Measurements from ENCODE around the gene LIPF.
"Not testable (repeated sequence)": the region's sequence is repeated elsewhere in the genome, so short reads cannot be mapped to it uniquely, and the experiment has no call there.

The LIPF gene

DNA sequence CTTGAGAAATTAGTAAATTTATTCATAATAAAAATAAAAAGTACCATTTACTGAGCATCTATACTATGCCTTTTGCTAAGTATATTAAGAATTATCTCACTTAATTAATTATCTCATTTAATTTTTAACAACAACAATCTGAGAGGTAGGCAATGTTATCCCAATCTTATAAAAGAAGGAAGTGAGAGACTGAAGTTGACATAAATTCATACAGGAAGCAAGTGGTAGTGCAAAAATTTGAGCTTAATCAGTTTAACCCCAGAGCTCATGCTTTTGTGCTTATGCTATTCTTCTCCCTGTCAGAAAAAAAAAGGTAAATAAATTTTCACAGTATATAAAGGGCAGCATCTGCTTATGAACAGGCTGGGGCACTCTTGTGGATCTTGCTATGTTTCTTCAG is 2.7 kb upstream of the LIPF start:
- H4K5ac ChIP-seq (ENCODE audit: low read length) = no peak overlapping the region
- no peak for DNase-seq
- H2BK5ac ChIP-seq (ENCODE audit: low read length) = no peak overlapping the region
- no peak overlapping the region for H2BK120ac ChIP-seq (ENCODE audit: low read depth, low read length)
- H3K79me2 ChIP-seq (ENCODE audit: control insufficient read depth, insufficient read depth, low read length) = no peaks in the 10 kb centered on the region
- no peak overlapping the region for H3K18ac ChIP-seq (ENCODE audit: low read length)
- H3K27ac ChIP-seq (ENCODE audit: low read depth, low read length) = no peak overlapping the region
- H4K8ac ChIP-seq (ENCODE audit: low read depth, low read length) = no peak overlapping the region
- no peaks in the 10 kb centered on the region for H3K4me1 ChIP-seq (ENCODE audit: control insufficient read depth, low read depth, low read length)
- no peaks in the 10 kb centered on the region for H3K79me1 ChIP-seq (ENCODE audit: low read length)
- no peaks in the 10 kb centered on the region for H3K27me3 ChIP-seq (ENCODE audit: insufficient read depth, low read length, poor library complexity)
- H3K36me3 ChIP-seq (ENCODE audit: control insufficient read depth, insufficient read depth, low read length) = no peaks in the 10 kb centered on the region
- no peak overlapping the region for H3K23ac ChIP-seq (ENCODE audit: low read length)
- no peak overlapping the region for H3K9ac ChIP-seq (ENCODE audit: low read length)
- H3K4me3 ChIP-seq (ENCODE audit: low read length) = no peak overlapping the region
- H3K56ac ChIP-seq (ENCODE audit: low read length) = no peak overlapping the region
- H2AK5ac ChIP-seq (ENCODE audit: low read length) = no peak overlapping the region
- H3K4ac ChIP-seq (ENCODE audit: low read depth, low read length) = no peak overlapping the region
- H2BK15ac ChIP-seq (replicated peaks; ENCODE audit: low read depth) = no peak overlapping the region
- no peak overlapping the region for H3K4me2 ChIP-seq (ENCODE audit: low read length)

DNA sequence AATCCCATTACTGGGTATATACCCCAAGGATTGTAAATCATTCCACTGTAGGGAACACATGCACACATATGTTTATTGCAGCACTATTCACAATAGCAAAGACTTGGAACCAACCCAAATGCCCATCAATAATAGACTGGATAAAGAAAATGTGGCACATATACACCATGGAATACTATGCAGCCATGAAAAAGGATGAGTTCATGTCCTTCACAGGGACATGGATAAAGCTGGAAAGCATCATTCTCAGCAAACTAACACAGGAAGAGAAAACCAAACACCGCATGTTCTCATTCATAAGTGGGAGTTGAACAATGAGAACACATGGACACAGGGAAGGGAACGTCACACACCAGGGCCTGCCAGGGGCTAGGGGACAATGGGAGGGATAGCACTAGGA is 1.1 kb upstream of the LIPF start:
- not testable (repeated sequence) for H3K4me2 ChIP-seq (ENCODE audit: low read length); H2BK5ac ChIP-seq (ENCODE audit: low read length); H4K5ac ChIP-seq (ENCODE audit: low read length); H2BK15ac ChIP-seq (replicated peaks; ENCODE audit: low read depth); H3K18ac ChIP-seq (ENCODE audit: low read length); H3K27me3 ChIP-seq (ENCODE audit: insufficient read depth, low read length, poor library complexity); H3K79me1 ChIP-seq (ENCODE audit: low read length); H2BK120ac ChIP-seq (ENCODE audit: low read depth, low read length); H3K4me3 ChIP-seq (ENCODE audit: low read length); H3K56ac ChIP-seq (ENCODE audit: low read length); H3K36me3 ChIP-seq (ENCODE audit: control insufficient read depth, insufficient read depth, low read length); H3K79me2 ChIP-seq (ENCODE audit: control insufficient read depth, insufficient read depth, low read length); DNase-seq; H3K9ac ChIP-seq (ENCODE audit: low read length); H3K4me1 ChIP-seq (ENCODE audit: control insufficient read depth, low read depth, low read length); H3K27ac ChIP-seq (ENCODE audit: low read depth, low read length); H4K8ac ChIP-seq (ENCODE audit: low read depth, low read length); H3K4ac ChIP-seq (ENCODE audit: low read depth, low read length); H3K23ac ChIP-seq (ENCODE audit: low read length); H2AK5ac ChIP-seq (ENCODE audit: low read length)
- no CpG with 5 or more reads among the region's 2 CpGs for WGBS (ENCODE audit: extremely low coverage, insufficient coverage, low lambda C conversion rate)

DNA sequence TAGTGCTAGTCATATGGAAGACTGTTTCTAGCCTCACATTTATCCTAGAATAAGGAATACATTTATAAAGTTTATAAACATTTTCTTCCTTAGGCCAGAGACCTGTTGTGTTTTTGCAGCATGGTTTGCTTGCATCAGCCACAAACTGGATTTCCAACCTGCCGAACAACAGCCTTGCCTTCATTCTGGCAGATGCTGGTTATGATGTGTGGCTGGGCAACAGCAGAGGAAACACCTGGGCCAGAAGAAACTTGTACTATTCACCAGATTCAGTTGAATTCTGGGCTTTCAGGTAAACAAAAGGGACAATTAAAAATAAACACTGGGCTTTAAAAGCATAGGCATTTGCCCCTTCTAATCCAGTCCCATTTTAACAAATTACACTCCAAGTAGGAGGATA is 4.2 kb downstream of the LIPF start:
- no peak for DNase-seq
- WGBS (ENCODE audit: extremely low coverage, insufficient coverage, low lambda C conversion rate) = no CpG with 5 or more reads among the region's 1 CpG
- Histone ChIP-seq H3K56ac (ENCODE audit: low read length) (no peak overlapping the region), H3K79me2 (ENCODE audit: control insufficient read depth, insufficient read depth, low read length) (no peaks in the 10 kb centered on the region), H2AK5ac (ENCODE audit: low read length) (no peak overlapping the region), H2BK120ac (ENCODE audit: low read depth, low read length) (no peak overlapping the region), H3K36me3 (ENCODE audit: control insufficient read depth, insufficient read depth, low read length) (no peaks in the 10 kb centered on the region), H3K27me3 (ENCODE audit: insufficient read depth, low read length, poor library complexity) (no peaks in the 10 kb centered on the region), H2BK15ac (replicated peaks; ENCODE audit: low read depth) (no peak overlapping the region), H3K79me1 (ENCODE audit: low read length) (no peaks in the 10 kb centered on the region), H3K9ac (ENCODE audit: low read length) (no peak overlapping the region), H4K5ac (ENCODE audit: low read length) (no peak overlapping the region), H3K4me3 (ENCODE audit: low read length) (no peak overlapping the region), H3K4me1 (ENCODE audit: control insufficient read depth, low read depth, low read length) (no peaks in the 10 kb centered on the region), H3K4ac (ENCODE audit: low read depth, low read length) (no peak overlapping the region), H2BK5ac (ENCODE audit: low read length) (no peak overlapping the region), H3K4me2 (ENCODE audit: low read length) (no peak overlapping the region), H3K23ac (ENCODE audit: low read length) (no peak overlapping the region), H4K8ac (ENCODE audit: low read depth, low read length) (no peak overlapping the region), H3K18ac (ENCODE audit: low read length) (no peak overlapping the region), H3K27ac (ENCODE audit: low read depth, low read length) (no peak overlapping the region)

DNA sequence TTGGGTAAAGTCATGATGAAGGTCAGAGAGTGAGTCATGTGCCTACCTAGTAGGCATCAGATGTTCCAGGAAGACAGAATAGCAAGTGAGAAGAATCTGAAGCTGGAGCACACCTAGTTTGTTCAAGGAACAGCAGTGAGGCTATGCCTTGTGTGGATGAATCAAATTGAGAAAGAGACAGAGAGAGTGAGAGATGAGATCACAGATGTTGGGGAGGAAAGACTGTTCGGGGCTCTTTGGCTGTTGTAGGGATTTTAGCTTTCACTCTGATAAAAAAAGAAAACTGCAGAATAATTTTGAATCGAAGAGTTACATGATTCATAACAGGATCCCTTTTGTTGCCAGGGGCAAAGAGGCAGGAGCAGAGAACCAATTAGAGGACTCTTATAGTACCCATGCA is 6.3 kb downstream of the LIPF start:
- H4K5ac ChIP-seq (ENCODE audit: low read length) = no peak overlapping the region
- H3K79me2 ChIP-seq (ENCODE audit: control insufficient read depth, insufficient read depth, low read length) = no peaks in the 10 kb centered on the region
- no peaks in the 10 kb centered on the region for H3K36me3 ChIP-seq (ENCODE audit: control insufficient read depth, insufficient read depth, low read length)
- no peak overlapping the region for H3K56ac ChIP-seq (ENCODE audit: low read length)
- H3K4me1 ChIP-seq (ENCODE audit: control insufficient read depth, low read depth, low read length) = no peaks in the 10 kb centered on the region
- WGBS (ENCODE audit: extremely low coverage, insufficient coverage, low lambda C conversion rate) = no CpG with 5 or more reads among the region's 2 CpGs
- H3K4me3 ChIP-seq (ENCODE audit: low read length) = no peak overlapping the region
- no peak overlapping the region for H2BK15ac ChIP-seq (replicated peaks; ENCODE audit: low read depth)
- no peak overlapping the region for H3K4me2 ChIP-seq (ENCODE audit: low read length)
- H3K27ac ChIP-seq (ENCODE audit: low read depth, low read length) = no peak overlapping the region
- H3K18ac ChIP-seq (ENCODE audit: low read length) = no peak overlapping the region
- no peak overlapping the region for H3K4ac ChIP-seq (ENCODE audit: low read depth, low read length)
- H2AK5ac ChIP-seq (ENCODE audit: low read length) = no peak overlapping the region
- no peaks in the 10 kb centered on the region for H3K27me3 ChIP-seq (ENCODE audit: insufficient read depth, low read length, poor library complexity)
- H2BK120ac ChIP-seq (ENCODE audit: low read depth, low read length) = no peak overlapping the region
- H2BK5ac ChIP-seq (ENCODE audit: low read length) = no peak overlapping the region
- no peak overlapping the region for H3K23ac ChIP-seq (ENCODE audit: low read length)
- no peaks in the 10 kb centered on the region for H3K79me1 ChIP-seq (ENCODE audit: low read length)
- H3K9ac ChIP-seq (ENCODE audit: low read length) = no peak overlapping the region
- no peak for DNase-seq
- no peak overlapping the region for H4K8ac ChIP-seq (ENCODE audit: low read depth, low read length)

DNA sequence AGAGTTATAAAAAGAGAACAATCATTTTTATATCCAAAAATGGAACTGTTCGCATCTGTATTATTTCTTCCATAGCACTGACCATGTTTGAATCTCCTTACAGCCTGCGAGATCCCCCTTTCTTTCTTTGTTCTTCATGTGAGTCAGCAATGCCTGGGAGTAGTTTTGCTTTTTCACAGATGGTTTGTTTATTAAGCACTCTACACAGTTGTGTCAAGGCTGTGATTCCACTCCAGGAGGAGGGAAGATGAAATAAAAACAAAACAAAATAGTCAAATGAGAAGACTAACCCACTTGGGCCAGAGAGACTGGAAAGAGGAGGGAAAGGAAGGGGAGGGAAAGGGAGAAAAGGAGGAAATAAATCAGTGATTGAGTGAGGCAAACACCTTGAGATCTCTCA is 7.8 kb downstream of the LIPF start:
- Histone ChIP-seq H2BK15ac (replicated peaks; ENCODE audit: low read depth) (no peak overlapping the region), H2BK120ac (ENCODE audit: low read depth, low read length) (no peak overlapping the region), H3K56ac (ENCODE audit: low read length) (no peak overlapping the region), H3K4ac (ENCODE audit: low read depth, low read length) (no peak overlapping the region), H3K9ac (ENCODE audit: low read length) (no peak overlapping the region), H3K36me3 (ENCODE audit: control insufficient read depth, insufficient read depth, low read length) (no peaks in the 10 kb centered on the region), H3K23ac (ENCODE audit: low read length) (no peak overlapping the region), H3K4me2 (ENCODE audit: low read length) (no peak overlapping the region), H2BK5ac (ENCODE audit: low read length) (no peak overlapping the region), H2AK5ac (ENCODE audit: low read length) (no peak overlapping the region), H3K18ac (ENCODE audit: low read length) (no peak overlapping the region), H3K4me1 (ENCODE audit: control insufficient read depth, low read depth, low read length) (no peaks in the 10 kb centered on the region), H3K27ac (ENCODE audit: low read depth, low read length) (no peak overlapping the region), H3K27me3 (ENCODE audit: insufficient read depth, low read length, poor library complexity) (no peaks in the 10 kb centered on the region), H4K5ac (ENCODE audit: low read length) (no peak overlapping the region), H3K79me1 (ENCODE audit: low read length) (no peaks in the 10 kb centered on the region), H3K79me2 (ENCODE audit: control insufficient read depth, insufficient read depth, low read length) (no peaks in the 10 kb centered on the region), H4K8ac (ENCODE audit: low read depth, low read length) (no peak overlapping the region), H3K4me3 (ENCODE audit: low read length) (no peak overlapping the region)
- no peak for DNase-seq
- WGBS (ENCODE audit: extremely low coverage, insufficient coverage, low lambda C conversion rate) = no CpG with 5 or more reads among the region's 2 CpGs

DNA sequence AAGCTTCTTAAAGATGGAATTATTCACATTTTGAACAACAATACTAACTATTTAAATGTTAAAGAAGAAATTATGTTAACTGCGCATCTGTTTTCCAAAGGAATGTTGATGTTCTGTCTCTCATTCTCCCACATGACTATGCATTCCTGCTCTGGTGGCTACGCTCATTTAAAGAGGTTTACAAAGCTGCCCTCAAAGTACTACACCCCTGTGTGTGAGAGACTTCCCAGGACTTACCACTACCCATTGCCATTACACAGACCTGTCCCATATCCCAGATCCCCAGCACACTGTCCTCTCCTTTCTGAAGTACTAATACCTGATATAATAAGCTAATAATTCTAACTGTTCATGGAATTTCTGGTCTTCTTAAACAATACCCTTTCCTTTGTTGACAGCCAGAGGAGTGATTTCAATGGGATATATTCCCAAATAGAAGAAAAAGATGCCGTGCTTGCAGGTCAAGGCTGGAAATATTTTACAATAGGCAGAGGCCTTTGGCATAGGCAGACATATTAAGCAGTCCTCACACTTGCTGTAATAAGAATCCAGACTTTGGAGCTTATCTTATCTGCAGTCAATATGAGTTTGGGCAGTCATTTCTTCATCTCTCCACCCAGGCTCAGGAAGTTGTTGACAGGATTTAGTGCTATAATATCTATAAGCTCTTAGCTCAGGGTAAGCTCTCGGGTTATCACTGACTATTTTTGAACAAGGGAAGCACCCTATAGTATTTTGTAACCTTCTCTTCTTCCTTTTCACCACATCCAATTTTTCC is 12.2 kb downstream of the LIPF start:
- DNase-seq = no peak
- Histone ChIP-seq H3K27ac (ENCODE audit: low read depth, low read length) (no peak overlapping the region), H3K4me3 (ENCODE audit: low read length) (no peak overlapping the region), H3K9ac (ENCODE audit: low read length) (no peak overlapping the region), H4K8ac (ENCODE audit: low read depth, low read length) (no peak overlapping the region), H4K5ac (ENCODE audit: low read length) (no peak overlapping the region), H3K56ac (ENCODE audit: low read length) (no peak overlapping the region), H2BK15ac (replicated peaks; ENCODE audit: low read depth) (no peak overlapping the region), H3K79me1 (ENCODE audit: low read length) (no peaks in the 10 kb centered on the region), H3K4me2 (ENCODE audit: low read length) (no peak overlapping the region), H2BK5ac (ENCODE audit: low read length) (no peak overlapping the region), H3K79me2 (ENCODE audit: control insufficient read depth, insufficient read depth, low read length) (no peaks in the 10 kb centered on the region), H3K27me3 (ENCODE audit: insufficient read depth, low read length, poor library complexity) (no peaks in the 10 kb centered on the region), H2BK120ac (ENCODE audit: low read depth, low read length) (no peak overlapping the region), H3K36me3 (ENCODE audit: control insufficient read depth, insufficient read depth, low read length) (no peaks in the 10 kb centered on the region), H3K4me1 (ENCODE audit: control insufficient read depth, low read depth, low read length) (no peaks in the 10 kb centered on the region), H2AK5ac (ENCODE audit: low read length) (no peak overlapping the region), H3K23ac (ENCODE audit: low read length) (no peak overlapping the region), H3K4ac (ENCODE audit: low read depth, low read length) (no peak overlapping the region), H3K18ac (ENCODE audit: low read length) (no peak overlapping the region)
- WGBS (ENCODE audit: extremely low coverage, insufficient coverage, low lambda C conversion rate) = no CpG with 5 or more reads among the region's 4 CpGs

All from mesendoderm (in vitro differentiated cells).